CD14-positive monocyte (primary cell): Measurements from ENCODE around the gene EVL. TPM values are rescaled to one million over a fixed set of nuclear protein-coding genes. Genes with fewer than 3 reads are reported as not detected.

Experiments used
- DNase-seq, 3 donors: peaks; one replicate each; pipeline ENCODE4 v3.0.0-alpha.2; 2011 to 2022
- H2AFZ ChIP-seq: 2 replicates; pipeline ENCODE4 v1.6.0; 2012; ENCODE audit warnings: mild to moderate bottlenecking, low read depth, low read length, inconsistent platforms; ENCODE audit not compliant: insufficient read depth, poor library complexity, severe bottlenecking
- H3K27ac ChIP-seq, 2 donors: 1 replicate in 1 of 2; 2 replicates in 1 of 2; pipeline ENCODE4 v1.5.1; 2012 to 2013; ENCODE audit warnings: low read length in 2 of 2, control low read depth in 1 of 2, inconsistent platforms in 1 of 2, low read depth in 1 of 2, mild to moderate bottlenecking in 1 of 2
- H3K27me3 ChIP-seq, 2 donors: one replicate each; pipeline versions ENCODE4 v1.6.0 to v1.6.1; 2011 to 2013; ENCODE audit warnings: low read length in 2 of 2; ENCODE audit not compliant: control insufficient read depth in 2 of 2, insufficient read depth in 2 of 2
- H3K36me3 ChIP-seq, 2 donors: replicated peaks in 1 of 2; 1 replicate in 1 of 2; 2 replicates in 1 of 2; pipeline versions ENCODE4 v1.5.1 to v1.6.1; 2012 to 2013; ENCODE audit warnings: low read length in 2 of 2, control low read depth in 1 of 2, inconsistent platforms in 1 of 2, mild to moderate bottlenecking in 1 of 2; ENCODE audit not compliant: insufficient read depth in 2 of 2, control insufficient read depth in 1 of 2
- H3K4me1 ChIP-seq, 2 donors: 1 replicate in 1 of 2; 2 replicates in 1 of 2; pipeline versions ENCODE4 v1.5.1 to v1.6.1; 2012 to 2013; ENCODE audit warnings: low read length in 2 of 2, control low read depth in 1 of 2, inconsistent platforms in 1 of 2, mild to moderate bottlenecking in 1 of 2, moderate library complexity in 1 of 2; ENCODE audit not compliant: insufficient read depth in 2 of 2, control insufficient read depth in 1 of 2
- H3K4me2 ChIP-seq: replicated peaks from 2 replicates; pipeline ENCODE3; 2012; ENCODE audit warnings: low read length, moderate library complexity, mild to moderate bottlenecking; ENCODE audit not compliant: poor library complexity, severe bottlenecking; ENCODE audit errors: extremely low read depth
- H3K4me3 ChIP-seq, 3 experiments: fragments of 200-600 bp in 1 of 3; sonication (generic) in 1 of 3; replicated peaks in 1 of 3; 1 replicate in 2 of 3; 2 replicates in 1 of 3; pipeline ENCODE4 v1.5.1; 2011 to 2013; ENCODE audit warnings: low read length in 3 of 3, mild to moderate bottlenecking in 3 of 3, control low read depth in 2 of 3, low read depth in 2 of 3, inconsistent platforms in 1 of 3, moderate library complexity in 1 of 3
- H3K79me2 ChIP-seq: 2 replicates; pipeline ENCODE4 v1.6.0; 2012; ENCODE audit warnings: mild to moderate bottlenecking, control low read depth, inconsistent platforms, low read length, moderate library complexity; ENCODE audit not compliant: insufficient read depth
- H3K9ac ChIP-seq: 2 replicates; pipeline ENCODE4 v1.6.0; 2017; ENCODE audit warnings: low read length, mild to moderate bottlenecking; ENCODE audit not compliant: insufficient read depth, poor library complexity, severe bottlenecking
- H3K9me3 ChIP-seq, 2 donors: replicated peaks in 1 of 2; 1 replicate in 1 of 2; 2 replicates in 1 of 2; pipeline versions ENCODE4 v1.5.1 to v1.6.1; 2012 to 2013; ENCODE audit warnings: low read length in 2 of 2, control low read depth in 1 of 2; ENCODE audit not compliant: control insufficient read depth in 1 of 2, insufficient read depth in 1 of 2
- H4K20me1 ChIP-seq: 2 replicates; pipeline ENCODE4 v1.6.0; 2012; ENCODE audit warnings: mild to moderate bottlenecking, low read length, control low read depth, moderate library complexity; ENCODE audit not compliant: insufficient read depth
- H3K27ac Mint-ChIP-seq, 7 donors: one replicate each; pipeline ENCODE4 v1.8.0; 2020; ENCODE audit warnings: mild to moderate bottlenecking in 7 of 7, mixed read lengths in 7 of 7, moderate library complexity in 6 of 7, inconsistent platforms in 2 of 7
- H3K27me3 Mint-ChIP-seq, 3 donors: one replicate each; pipeline ENCODE4 v1.8.0; 2021 to 2022; ENCODE audit warnings: low read depth in 3 of 3, mild to moderate bottlenecking in 3 of 3, mixed read lengths in 3 of 3, moderate library complexity in 3 of 3, inconsistent platforms in 1 of 3
- H3K36me3 Mint-ChIP-seq, 2 donors: one replicate each; pipeline ENCODE4 v1.8.0; 2020; ENCODE audit warnings: mixed read lengths in 2 of 2, inconsistent platforms in 1 of 2, mild to moderate bottlenecking in 1 of 2
- H3K4me1 Mint-ChIP-seq: one replicate; pipeline ENCODE4 v1.8.0; 2020; ENCODE audit warnings: mild to moderate bottlenecking, mixed read lengths
- H3K4me3 Mint-ChIP-seq, 2 donors: one replicate each; pipeline ENCODE4 v1.8.0; 2020; ENCODE audit warnings: mild to moderate bottlenecking in 2 of 2, mixed read lengths in 2 of 2, moderate library complexity in 1 of 2
- H3K9me3 Mint-ChIP-seq, 7 donors: one replicate each; pipeline ENCODE4 v1.8.0; 2020 to 2022; ENCODE audit warnings: mixed read lengths in 7 of 7, mild to moderate bottlenecking in 6 of 7, moderate library complexity in 6 of 7, inconsistent platforms in 2 of 7
- CTCF ChIP-seq: fragments of 200-600 bp; IDR thresholded peaks from one replicate; pipeline ENCODE4 v1.8.0; 2022; ENCODE audit warnings: antibody characterized with exemption, mild to moderate bottlenecking
- WGBS: methylation state at CpG from one replicate; pipeline ENCODE4 v1.1.5; 2013; ENCODE audit warnings: missing lambda C conversion rate; ENCODE audit not compliant: insufficient coverage; 5-methylcytosine and 5-hydroxymethylcytosine counted together
- intact Hi-C, 2 donors: fragments of 100-400 bp; cut with micrococcal nuclease; formaldehyde crosslinking; loops; one replicate each; pipeline versions ENCODE4 v1.15.0 to v1.15.1; 2023
- polyA plus RNA-seq, 3 donors: library from polyadenylated mRNA; depleted of rRNA in 1 of 3; unstranded in 2 of 3; stranded (reverse) in 1 of 3; fragments of 300-500 nt in 2 of 3; fragments of >200 nt in 1 of 3; fragmentation: Illumina TruSeq in 2 of 3; gene quantifications; 1 replicate in 2 of 3; 2 replicates in 1 of 3; pipeline ENCODE4 v1.2.3, GENCODE V29; 2012 to 2021

Gene EVL
- polyA plus RNA-seq, 3 donors: 3.2 to 131 (median 6.7) TPM

- Histone ChIP-seq H3K4me1 (no peaks in the 10 kb centered on the region), H4K20me1 (no peaks in the 10 kb centered on the region), H3K9me3 (no peaks in the 10 kb centered on the region), H2AFZ (no peak overlapping the region), H3K27ac (no peak overlapping the region), H3K36me3 (peaks cover 81 to 97% of the 10 kb centered on the region in 2 donors), H3K9ac (no peak overlapping the region), H3K79me2 (no peaks in the 10 kb centered on the region), H3K4me3 (no peak overlapping the region), H3K4me2 (no peak overlapping the region), H3K27me3 (no peaks in the 10 kb centered on the region)
- H3K27me3 Mint-ChIP-seq: peaks cover 0 to 3% (median 1%) of the 10 kb centered on the region in 3 donors
- H3K36me3 Mint-ChIP-seq: peaks cover 78 to 87% of the 10 kb centered on the region in 2 donors
- WGBS: 89% methylated on average over 11 of the region's 11 CpGs
- H3K27ac Mint-ChIP-seq: no peak overlapping the region
- no peak for TF ChIP-seq CTCF
- H3K9me3 Mint-ChIP-seq: peaks cover 0 to 2% (median 0%) of the 10 kb centered on the region in 7 donors
- no peak for DNase-seq
- H3K4me3 Mint-ChIP-seq: no peak overlapping the region
- intact Hi-C loops: no loop called here
- peaks cover 2% of the 10 kb centered on the region for H3K4me1 Mint-ChIP-seq
Measured at GRCh38 chr14:100130521-100130920, 65.3 kb downstream of the EVL start.

- Histone ChIP-seq H3K9me3 (no peaks in the 10 kb centered on the region), H3K27me3 (no peaks in the 10 kb centered on the region), H3K36me3 (peaks cover 82 to 98% of the 10 kb centered on the region in 2 donors), H3K79me2 (no peaks in the 10 kb centered on the region), H3K4me2 (no peak overlapping the region), H3K27ac (no peak overlapping the region), H2AFZ (no peak overlapping the region), H4K20me1 (no peaks in the 10 kb centered on the region), H3K9ac (no peak overlapping the region), H3K4me3 (no peak overlapping the region), H3K4me1 (no peaks in the 10 kb centered on the region)
- TF ChIP-seq CTCF: no peak
- intact Hi-C loops: no loop called here
- DNase-seq: no peak
- H3K27ac Mint-ChIP-seq: peak overlapping the region in 1 of 7 donors; percentile 35
- no peaks in the 10 kb centered on the region for H3K9me3 Mint-ChIP-seq
- H3K4me3 Mint-ChIP-seq: no peak overlapping the region
- no peaks in the 10 kb centered on the region for H3K4me1 Mint-ChIP-seq
- WGBS: 82% methylated on average over 4 of the region's 6 CpGs
- peaks cover 0 to 1% (median 1%) of the 10 kb centered on the region in 3 donors for H3K27me3 Mint-ChIP-seq
- H3K36me3 Mint-ChIP-seq: peaks cover 84% of the 10 kb centered on the region in 2 donors
Measured at GRCh38 chr14:100131181-100131580, 66.0 kb downstream of the EVL start.
